ENCODE data around the gene CNTNAP4. TPM values are rescaled to one million over a fixed set of nuclear protein-coding genes. Genes with fewer than 3 reads are reported as not detected.

The CNTNAP4 gene
- total and polyA plus RNA-seq, 2 of the 13 experiments (the other 11 are each of a cell fraction or from before 2014, with no cell fraction given): not detected

DNA sequence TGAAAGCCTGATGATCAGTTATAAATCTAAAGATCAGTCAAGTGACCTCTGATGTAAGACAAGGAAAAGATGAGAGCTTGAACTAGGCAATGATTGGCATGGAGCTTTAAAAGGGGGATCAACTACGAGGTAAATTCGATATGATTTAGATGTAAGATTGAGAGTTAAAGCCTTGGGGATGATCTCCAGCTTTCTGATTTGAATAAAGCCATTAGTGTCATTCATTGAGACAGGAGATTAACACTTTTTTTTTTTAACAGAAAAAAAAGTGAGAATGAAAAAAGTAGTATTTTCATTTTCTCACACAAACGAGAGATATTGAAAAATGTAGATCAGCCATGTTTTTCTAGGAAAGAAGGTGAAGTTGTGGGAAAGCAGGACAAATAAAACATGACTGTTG is 225.4 kb downstream of the CNTNAP4 start:
- no peaks in the 10 kb centered on the region for H3K4me1 ChIP-seq (ENCODE audit: insufficient read depth, low read length)
- no peak overlapping the region for H3K27ac ChIP-seq (ENCODE audit: extremely low read length, insufficient read depth, low read length)
- in situ Hi-C loops (cut with HindIII; ENCODE audit: extremely low pct_ligation_motif_present, low pct_unique_long_range_greater_than_20kb) (no loop called here), intact Hi-C loops (cut with micrococcal nuclease; ENCODE audit: unreplicated experiment) (no loop called here)
- H2AFZ ChIP-seq (ENCODE audit: low read length): no peak overlapping the region
- POLR2A ChIA-PET: no interaction called here
- FAIRE-seq (no peak), DNase-seq (ENCODE audit: low spot score) (no peak), ATAC-seq (no peak)
- no peak overlapping the region for H3K4me3 ChIP-seq (replicated peaks in 1 of 3; ENCODE audit: insufficient read depth in 1 of 3, low read depth in 2 of 3, low read length in 3 of 3)
- H3K9ac ChIP-seq (ENCODE audit: insufficient read depth, low read depth, low read length): no peak overlapping the region
- H4K20me1 ChIP-seq (ENCODE audit: insufficient read depth, low read length): no peaks in the 10 kb centered on the region
- TF ChIP-seq MEIS1 (CRISPR knock-in tag; IDR thresholded peaks at IDR 0.05; ENCODE audit: borderline replicate concordance) (no peak), TCF12 (IDR thresholded peaks at IDR 0.05) (no peak), TCF12 (CRISPR knock-in tag; IDR thresholded peaks at IDR 0.05) (no peak), SP2 (CRISPR knock-in tag; IDR thresholded peaks at IDR 0.05) (no peak), PHF5A (CRISPR knock-in tag; IDR thresholded peaks at IDR 0.05; ENCODE audit: low read depth, unreplicated experiment) (no peak), ZNF282 (IDR thresholded peaks at IDR 0.05; ENCODE audit: partially characterized antibody) (no peak), ZBTB20 (CRISPR knock-in tag; IDR thresholded peaks at IDR 0.05; ENCODE audit: borderline replicate concordance, low read depth) (no peak), ETV5 (CRISPR knock-in tag; IDR thresholded peaks at IDR 0.05; ENCODE audit: borderline replicate concordance) (no peak)
- TF ChIP-seq, protein P1, sequence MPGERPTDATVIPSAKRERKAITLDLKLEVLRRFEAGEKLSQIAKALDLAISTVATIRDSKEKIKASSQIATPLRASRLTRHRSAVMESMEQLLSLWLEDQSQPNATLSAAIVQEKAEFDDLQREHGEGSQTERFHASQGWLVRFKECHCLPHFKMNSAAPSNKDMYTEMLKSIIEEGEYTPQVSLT (CRISPR knock-in tag; IDR thresholded peaks at IDR 0.05; ENCODE audit: borderline replicate concordance, low read depth): no peak
- TF ChIP-seq, protein P2, sequence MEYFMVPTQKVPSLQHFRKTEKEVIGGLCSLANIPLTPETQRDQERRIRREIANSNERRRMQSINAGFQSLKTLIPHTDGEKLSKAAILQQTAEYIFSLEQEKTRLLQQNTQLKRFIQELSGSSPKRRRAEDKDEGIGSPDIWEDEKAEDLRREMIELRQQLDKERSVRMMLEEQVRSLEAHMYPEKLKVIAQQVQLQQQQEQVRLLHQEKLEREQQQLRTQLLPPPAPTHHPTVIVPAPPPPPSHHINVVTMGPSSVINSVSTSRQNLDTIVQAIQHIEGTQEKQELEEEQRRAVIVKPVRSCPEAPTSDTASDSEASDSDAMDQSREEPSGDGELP (IDR thresholded peaks at IDR 0.05; ENCODE audit: borderline replicate concordance, low read depth): no peak
- WGBS (ENCODE audit: low lambda C conversion rate): 1% methylated on average over 3 of the region's 3 CpGs
- BruUV-seq (replicated peaks): no TSS peak
- CTCF ChIA-PET (ENCODE audit: low intra/inter-chr PET ratio, low total read pairs): no interaction called here
- no peaks in the 10 kb centered on the region for H3K36me3 ChIP-seq (replicated peaks in 1 of 2; ENCODE audit: control insufficient read depth in 1 of 2, insufficient read depth in 2 of 2, low read length in 2 of 2)
- no peaks in the 10 kb centered on the region for H3K27me3 ChIP-seq (ENCODE audit: control insufficient read depth in 1 of 2, insufficient read depth in 2 of 2, low read length in 2 of 2)
- H3K4me2 ChIP-seq (ENCODE audit: low read depth, low read length): no peak overlapping the region
- no peaks in the 10 kb centered on the region for H3K79me2 ChIP-seq (ENCODE audit: insufficient read depth, low read length)
- no peaks in the 10 kb centered on the region for H3K9me3 ChIP-seq (ENCODE audit: low read length)

All from HepG2 (cell line).